ENCODE results near the gene ADAT3.

The ADAT3 gene

DNA sequence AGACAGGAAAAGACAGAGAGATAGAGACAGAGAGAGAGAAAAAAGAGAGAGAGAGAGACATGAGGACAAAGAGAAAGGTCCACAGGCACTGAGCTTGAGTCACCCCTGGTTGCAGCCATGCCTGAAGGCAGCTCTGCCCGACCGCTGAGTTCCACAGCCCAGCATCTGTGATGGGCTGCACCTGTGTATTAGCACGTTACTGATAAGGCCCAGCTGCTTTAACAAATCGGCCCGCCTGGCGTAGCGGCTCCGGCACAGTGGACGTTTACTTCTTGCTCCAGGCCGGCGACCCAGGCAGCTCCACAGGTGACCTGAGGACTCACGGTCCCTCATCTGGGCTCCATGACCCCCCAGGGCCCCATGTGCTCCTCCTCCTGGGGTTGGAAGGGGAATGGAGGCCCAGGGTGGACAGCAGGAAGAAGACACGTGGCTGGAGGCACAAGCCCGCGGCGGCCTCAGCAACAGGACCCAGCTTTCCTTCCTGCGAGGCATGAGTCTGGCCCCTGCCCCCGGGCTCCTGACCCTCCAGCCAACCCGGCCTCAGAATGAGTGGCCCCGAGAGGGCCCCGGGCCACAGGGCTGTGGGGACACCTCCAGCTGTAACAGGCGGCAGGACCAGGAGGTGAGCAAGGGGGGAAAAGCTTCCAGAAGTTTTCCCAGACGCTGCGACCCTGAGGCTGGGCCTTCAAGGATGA lies 31.9 kb downstream of the ADAT3 start:
- H3K27ac Mint-ChIP-seq = peak overlapping the region; percentile 9 to 70 (median 11)
- H3K36me3 Mint-ChIP-seq (ENCODE audit: low read depth) = no peaks in the 10 kb centered on the region
- H3K4me3 Mint-ChIP-seq = peak overlapping the region; percentile 43 to 60 (median 49)
- H3K9me3 Mint-ChIP-seq = no peaks in the 10 kb centered on the region
- peaks cover 16% of the 10 kb centered on the region for H3K4me1 Mint-ChIP-seq
- peaks cover 8% of the 10 kb centered on the region for H3K27me3 Mint-ChIP-seq (ENCODE audit: low read depth)
- no peak for TF ChIP-seq CTCF (IDR thresholded peaks at IDR 0.05; ENCODE audit: unreplicated experiment in 3 of 3)

DNA sequence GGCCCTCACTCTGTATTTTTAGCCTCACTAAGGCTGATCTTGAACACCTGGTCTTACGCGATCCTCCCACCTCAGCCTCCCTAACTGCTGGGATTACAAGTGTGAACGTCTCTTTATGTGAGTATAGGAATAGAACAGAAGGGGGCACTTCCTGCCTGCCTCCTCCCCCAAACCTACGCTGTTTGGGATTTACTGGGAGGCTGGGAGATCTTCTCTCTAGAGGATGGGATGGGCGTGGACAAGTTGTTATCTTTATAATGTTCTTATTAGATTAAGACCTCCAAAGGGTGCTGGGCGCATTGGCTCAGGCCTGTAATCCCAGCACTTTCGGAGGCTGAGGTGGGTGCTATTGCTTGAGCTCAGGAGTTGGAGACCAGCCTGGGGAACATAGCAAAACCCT lies 32.9 kb downstream of the ADAT3 start:
- Mint-ChIP-seq H3K9me3 (no peaks in the 10 kb centered on the region), H3K36me3 (ENCODE audit: low read depth) (no peaks in the 10 kb centered on the region), H3K27me3 (ENCODE audit: low read depth) (peaks cover 4% of the 10 kb centered on the region), H3K27ac (peak overlapping the region in 2 of 3 experiments; percentile 64 to 76), H3K4me3 (peak overlapping the region; percentile 37 to 71 (median 63)), H3K4me1 (peaks cover 21% of the 10 kb centered on the region)
- TF ChIP-seq CTCF (IDR thresholded peaks at IDR 0.05; ENCODE audit: unreplicated experiment in 3 of 3) = no peak

DNA sequence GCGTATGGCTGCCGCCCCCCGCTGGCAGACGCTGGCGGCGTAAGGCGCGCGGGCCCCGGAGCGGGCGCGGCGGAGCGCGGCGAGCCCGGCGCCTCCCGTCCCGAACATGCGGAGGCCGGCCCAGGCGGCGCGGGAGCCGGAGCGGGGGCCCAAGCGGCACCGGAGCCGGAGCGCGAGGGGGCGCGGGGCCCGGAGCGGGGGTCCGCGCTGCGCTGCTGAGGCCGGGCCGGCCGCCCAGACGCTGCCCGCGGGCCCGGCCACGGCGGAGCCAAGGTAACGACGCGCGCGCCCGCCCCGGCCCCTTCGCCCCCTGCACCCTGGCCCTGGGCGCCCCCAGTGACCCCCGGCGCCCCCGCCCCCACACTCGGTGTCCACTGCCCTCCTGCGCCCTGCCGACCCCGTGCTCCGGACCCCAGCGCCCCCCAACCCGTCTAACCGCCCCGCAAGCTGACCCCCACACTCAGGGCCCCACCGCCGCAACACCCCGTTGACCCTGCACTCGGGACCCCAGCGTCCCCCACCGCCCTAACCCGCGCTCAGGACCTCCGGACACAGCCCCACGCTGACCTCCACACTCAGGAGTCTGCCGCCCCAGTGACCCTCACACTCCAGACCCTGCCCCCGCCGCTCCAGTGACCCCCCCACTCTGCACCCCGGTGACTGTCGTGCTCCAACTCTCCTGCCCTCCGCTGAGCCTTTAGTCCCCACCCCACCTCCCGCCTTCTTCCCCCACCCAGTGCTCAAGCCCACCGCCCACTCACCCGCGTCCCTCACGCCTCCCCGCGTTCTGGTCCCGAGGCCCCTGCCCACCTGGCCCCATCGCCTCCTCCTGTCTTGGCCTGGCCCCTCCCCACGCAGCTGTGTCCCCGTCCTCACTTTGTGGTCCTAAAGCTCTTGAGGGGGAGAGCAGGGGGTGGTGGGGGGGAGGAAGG lies 36.2 kb downstream of the ADAT3 start, which contains the start of gene CSNK1G2:
Gene CSNK1G2 (plus strand): TSS at position 27 of the 932 bp plus-strand sequence. CDS start 28,601 bp downstream, outside the sequence.
- peak within 1 kb of the TSS; percentile 98 for H3K27ac Mint-ChIP-seq
- no peak for TF ChIP-seq CTCF (IDR thresholded peaks at IDR 0.05; ENCODE audit: unreplicated experiment in 3 of 3)
- H3K4me3 Mint-ChIP-seq = peak within 1 kb of the TSS; percentile 92 to 95 (median 94)
- peaks cover 4% of the 10 kb centered on the region for H3K27me3 Mint-ChIP-seq (ENCODE audit: low read depth)
- H3K9me3 Mint-ChIP-seq = no peaks in the 10 kb centered on the region
- H3K4me1 Mint-ChIP-seq = peaks cover 22% of the 10 kb centered on the region
- no peaks in the 10 kb centered on the region for H3K36me3 Mint-ChIP-seq (ENCODE audit: low read depth)

- H3K27me3 Mint-ChIP-seq (ENCODE audit: low read depth) = peaks cover 4% of the 10 kb centered on the region
- peak overlapping the region; percentile 89 to 95 (median 93) for H3K27ac Mint-ChIP-seq
- peak overlapping the region; percentile 92 to 95 (median 94) for H3K4me3 Mint-ChIP-seq
- H3K9me3 Mint-ChIP-seq = no peaks in the 10 kb centered on the region
- peaks cover 17% of the 10 kb centered on the region for H3K4me1 Mint-ChIP-seq
- no peaks in the 10 kb centered on the region for H3K36me3 Mint-ChIP-seq (ENCODE audit: low read depth)
- TF ChIP-seq CTCF (IDR thresholded peaks at IDR 0.05; ENCODE audit: unreplicated experiment in 3 of 3) = no peak
These were observed 37.1 kb downstream of the ADAT3 start for GRCh38 chr19:1942078-1942933.

- H3K27me3 Mint-ChIP-seq (ENCODE audit: low read depth) = peaks cover 4% of the 10 kb centered on the region
- H3K27ac Mint-ChIP-seq = peak overlapping the region; percentile 89 to 95 (median 93)
- no peaks in the 10 kb centered on the region for H3K9me3 Mint-ChIP-seq
- TF ChIP-seq CTCF (IDR thresholded peaks at IDR 0.05; ENCODE audit: unreplicated experiment in 3 of 3) = no peak
- peak overlapping the region; percentile 92 to 95 (median 94) for H3K4me3 Mint-ChIP-seq
- peaks cover 17% of the 10 kb centered on the region for H3K4me1 Mint-ChIP-seq
- H3K36me3 Mint-ChIP-seq (ENCODE audit: low read depth) = no peaks in the 10 kb centered on the region
These were observed 37.8 kb downstream of the ADAT3 start for GRCh38 chr19:1942934-1943555.

Data from nephron (organoid).